Stomach (tissue), 9 donors: Measurements from ENCODE around the gene EHMT2. TPM values are rescaled to one million over a fixed set of nuclear protein-coding genes. Genes with fewer than 3 reads are reported as not detected.
"Not testable (repeated sequence)": the region's sequence is repeated elsewhere in the genome, so short reads cannot be mapped to it uniquely, and the experiment has no call there.

Experiments
- DNase-seq, 2 donors: peaks; one replicate each; pipeline versions ENCODE4 v3.0.0 to v3.0.0-alpha.2; 2013 to 2019
- H3K27ac ChIP-seq, 5 donors: fragments of 200-600 bp in 4 of 5; sonication (generic) in 4 of 5; one replicate each; pipeline ENCODE4 v1.5.1; 2013 to 2019; ENCODE audit warnings: mild to moderate bottlenecking in 1 of 5, moderate library complexity in 1 of 5
- H3K27me3 ChIP-seq, 3 donors: fragments of 200-600 bp; sonication (generic); one replicate each; pipeline ENCODE4 v1.5.1; 2017 to 2019; ENCODE audit warnings: mixed run types in 1 of 3
- H3K36me3 ChIP-seq, 4 donors: fragments of 200-600 bp; sonication (generic); 1 replicate in 3 of 4; 2 replicates in 1 of 4; pipeline ENCODE4 v1.5.1; 2016 to 2019
- H3K4me1 ChIP-seq, 4 donors: fragments of 200-600 bp; sonication (generic); one replicate each; pipeline ENCODE4 v1.5.1; 2016 to 2019
- H3K4me3 ChIP-seq, 4 donors: fragments of 200-600 bp; sonication (generic) in 3 of 4; one replicate each; pipeline ENCODE4 v1.5.1; 2016 to 2019; ENCODE audit warnings: mild to moderate bottlenecking in 1 of 4
- H3K9me3 ChIP-seq, 4 donors: fragments of 200-600 bp; sonication (generic); one replicate each; pipeline ENCODE4 v1.5.1; 2016 to 2019
- CTCF ChIP-seq, 7 experiments: fragments of 450-650 bp in 4 of 7; fragments of 200-600 bp in 3 of 7; sonication (generic) in 3 of 7; IDR thresholded peaks; one replicate each; pipeline ENCODE4 v1.5.1; 2016 to 2019; ENCODE audit warnings: antibody characterized with exemption in 7 of 7, control low read depth in 2 of 7, mild to moderate bottlenecking in 1 of 7
- EP300 ChIP-seq: sonication (generic); formaldehyde crosslinking; IDR thresholded peaks from one replicate; pipeline ENCODE4 v1.6.1; 2017; ENCODE audit warnings: antibody characterized with exemption
- POLR2A ChIP-seq, 4 donors: fragments of 450-650 bp; IDR thresholded peaks; one replicate each; pipeline ENCODE4 v1.6.1; 2016; ENCODE audit warnings: antibody characterized with exemption in 4 of 4, control low read depth in 2 of 4, mild to moderate bottlenecking in 1 of 4, moderate library complexity in 1 of 4
- POLR2AphosphoS5 ChIP-seq, 3 donors: sonication (generic); formaldehyde crosslinking; IDR thresholded peaks; one replicate each; pipeline ENCODE4 v1.6.1; 2016; ENCODE audit warnings: antibody characterized with exemption in 3 of 3
- WGBS, 5 donors: extraction: QIAGEN DNeasy Blood & Tissue Kit in 3 of 5; methylation state at CpG; one replicate each; pipeline versions ENCODE4 v1.1.5 to v1.1.7; 2013 to 2018; 5-methylcytosine and 5-hydroxymethylcytosine counted together
- intact Hi-C: fragments of 100-400 bp; cut with DNase I; formaldehyde crosslinking; loops from one replicate; pipeline ENCODE4 v1.15.1; 2023; ENCODE audit warnings: low total_unique reads
- polyA plus RNA-seq, 3 donors: library from polyadenylated mRNA; stranded (reverse); fragments of 200-250 nt; gene quantifications; one replicate each; pipeline ENCODE4 v1.2.3, GENCODE V29; 2013
- total RNA-seq, 5 donors: library from RNA; depleted of rRNA; stranded (reverse); fragments of >200 nt; gene quantifications; one replicate each; pipeline versions ENCODE4 v1.1.0 to v1.2.3, GENCODE V29; 2014 to 2016
- donor health status: healthy with polysubstance abuse.
- donor health status: Bipolar disorder and iron deficiency.
- donor health status: healthy.

Gene EHMT2
- total and polyA plus RNA-seq, 8 donors: 12.1 to 58.0 (median 33.5) TPM

GRCh38 chr6:31935823-31936222, 38.3 kb upstream of the EHMT2 start:
- no peaks in the 10 kb centered on the region for H3K36me3 ChIP-seq
- H3K9me3 ChIP-seq: no peaks in the 10 kb centered on the region
- WGBS, 5 donors: 79 to 85% (median 81%) methylated on average over 9 of the region's 9 CpGs
- H3K27me3 ChIP-seq: no peaks in the 10 kb centered on the region
- H3K4me1 ChIP-seq: no peaks in the 10 kb centered on the region
- H3K4me3 ChIP-seq: no peak overlapping the region
- H3K27ac ChIP-seq: no peak overlapping the region
- intact Hi-C loops: no loop called here
- TF ChIP-seq POLR2A (IDR thresholded peaks at IDR 0.05) (no peak), POLR2AphosphoS5 (IDR thresholded peaks at IDR 0.05) (no peak), EP300 (no peak), CTCF (IDR thresholded peaks at IDR 0.05) (no peak)
- no peak for DNase-seq

- TF ChIP-seq CTCF (IDR thresholded peaks at IDR 0.05) (no peak), EP300 (no peak), POLR2A (IDR thresholded peaks at IDR 0.05) (no peak), POLR2AphosphoS5 (IDR thresholded peaks at IDR 0.05) (no peak)
- intact Hi-C loops: no loop called here
- WGBS, 5 donors: 72 to 89% (median 82%) methylated on average over 3 of the region's 3 CpGs
- DNase-seq: no peak
- Histone ChIP-seq H3K27me3 (no peaks in the 10 kb centered on the region), H3K27ac (no peak overlapping the region), H3K36me3 (no peaks in the 10 kb centered on the region), H3K4me3 (no peak overlapping the region), H3K4me1 (no peaks in the 10 kb centered on the region), H3K9me3 (no peaks in the 10 kb centered on the region)
Measured at GRCh38 chr6:31935021-31935420, 37.5 kb upstream of the EHMT2 start.

GRCh38 chr6:31933537-31933936, 36.0 kb upstream of the EHMT2 start:
- no peaks in the 10 kb centered on the region for H3K4me1 ChIP-seq
- H3K36me3 ChIP-seq: no peaks in the 10 kb centered on the region
- no peaks in the 10 kb centered on the region for H3K27me3 ChIP-seq
- 84 to 91% (median 89%) methylated on average over 16 to 19 of the region's 19 CpGs for WGBS, 5 donors
- no peak overlapping the region for H3K27ac ChIP-seq
- intact Hi-C loops: no loop called here
- DNase-seq: no peak
- TF ChIP-seq CTCF (IDR thresholded peaks at IDR 0.05): no peak
- TF ChIP-seq EP300: no peak
- no peak for TF ChIP-seq POLR2AphosphoS5 (IDR thresholded peaks at IDR 0.05)
- H3K9me3 ChIP-seq: no peaks in the 10 kb centered on the region
- no peak overlapping the region for H3K4me3 ChIP-seq

- 89 to 100% (median 95%) methylated on average over 1 to 32 of the region's 32 CpGs; no CpG with 5 or more reads in 2 of the 5 donors for WGBS, 5 donors
- H3K4me3 ChIP-seq, intact Hi-C loops, H3K36me3 ChIP-seq, H3K27me3 ChIP-seq, H3K27ac ChIP-seq, H3K4me1 ChIP-seq, DNase-seq, H3K9me3 ChIP-seq: not testable (repeated sequence)
Measured at GRCh38 chr6:31932137-31932536, 34.6 kb upstream of the EHMT2 start.

GRCh38 chr6:31930962-31931361, 33.5 kb upstream of the EHMT2 start:
- no peaks in the 10 kb centered on the region for H3K4me1 ChIP-seq
- H3K9me3 ChIP-seq: no peaks in the 10 kb centered on the region
- H3K27me3 ChIP-seq: no peaks in the 10 kb centered on the region
- intact Hi-C loops: no loop called here
- WGBS, 5 donors: 90 to 97% (median 95%) methylated on average over 1 of the region's 1 CpG
- H3K36me3 ChIP-seq: no peaks in the 10 kb centered on the region
- TF ChIP-seq CTCF (IDR thresholded peaks at IDR 0.05): no peak
- TF ChIP-seq POLR2A (IDR thresholded peaks at IDR 0.05): no peak
- no peak for TF ChIP-seq EP300
- no peak for TF ChIP-seq POLR2AphosphoS5 (IDR thresholded peaks at IDR 0.05)
- no peak overlapping the region for H3K27ac ChIP-seq
- no peak for DNase-seq
- H3K4me3 ChIP-seq: no peak overlapping the region
